NB4 (cell line): ENCODE data around the gene ADAMTS2.

Source experiments
- DNase-seq: peaks from one replicate; pipeline ENCODE4 v3.0.0; 2010; ENCODE audit warnings: low read depth
- H3K4me3 ChIP-seq: one replicate; pipeline ENCODE4 v1.5.1; 2011; ENCODE audit warnings: mild to moderate bottlenecking, low read depth, low read length, moderate library complexity
- CTCF ChIP-seq: IDR thresholded peaks from one replicate; pipeline ENCODE4 v1.5.1; 2012; ENCODE audit warnings: low read depth, low read length
- MAX ChIP-seq: IDR thresholded peaks from 2 replicates; pipeline ENCODE4 v1.6.1; 2011; ENCODE audit warnings: low read depth, low read length
- MYC ChIP-seq: IDR thresholded peaks from 2 replicates; pipeline ENCODE4 v1.6.1; 2011; ENCODE audit warnings: low read depth, low read length
- POLR2A ChIP-seq: IDR thresholded peaks from 2 replicates; pipeline ENCODE4 v1.6.1; 2011; ENCODE audit warnings: mild to moderate bottlenecking; ENCODE audit not compliant: insufficient read length; ENCODE audit errors: extremely low read depth

Gene ADAMTS2

GRCh38 chr5:179185941-179186411 lies 159.3 kb downstream of the ADAMTS2 start:
- no peak for DNase-seq
- no peak overlapping the region for H3K4me3 ChIP-seq
- no peak for TF ChIP-seq MAX
- TF ChIP-seq MYC, result no peak
- TF ChIP-seq CTCF, result no peak
- TF ChIP-seq POLR2A, result no peak

GRCh38 chr5:179185256-179185940 lies 159.9 kb downstream of the ADAMTS2 start:
- DNase-seq, result no peak
- no peak overlapping the region for H3K4me3 ChIP-seq
- TF ChIP-seq CTCF, result no peak
- no peak for TF ChIP-seq MYC
- no peak for TF ChIP-seq POLR2A

GRCh38 chr5:179184521-179185050 lies 160.7 kb downstream of the ADAMTS2 start:
- no peak for DNase-seq
- TF ChIP-seq MYC (no peak), MAX (no peak), CTCF (no peak), POLR2A (no peak)
- no peak overlapping the region for H3K4me3 ChIP-seq

GRCh38 chr5:179183481-179183880 lies 161.8 kb downstream of the ADAMTS2 start:
- DNase-seq, result no peak
- TF ChIP-seq MYC (no peak), MAX (no peak), POLR2A (no peak), CTCF (no peak)
- no peak overlapping the region for H3K4me3 ChIP-seq

GRCh38 chr5:179182601-179183000 lies 162.7 kb downstream of the ADAMTS2 start:
- H3K4me3 ChIP-seq, result no peak overlapping the region
- TF ChIP-seq MYC (no peak), MAX (no peak), CTCF (no peak), POLR2A (no peak)
- DNase-seq, result no peak

- H3K4me3 ChIP-seq, result no peak overlapping the region
- DNase-seq, result peak; percentile 72
- TF ChIP-seq MAX (no peak), MYC (no peak), CTCF (no peak), POLR2A (no peak)
Observed at GRCh38 chr5:179181988-179182387, 163.3 kb downstream of the ADAMTS2 start.
